Measurements from ENCODE around the gene KRT72. TPM values are rescaled to one million over a fixed set of nuclear protein-coding genes. Genes with fewer than 3 reads are reported as not detected.

Gene KRT72
- total and polyA plus RNA-seq, 2 experiments from 2014 or later: not detected

DNA sequence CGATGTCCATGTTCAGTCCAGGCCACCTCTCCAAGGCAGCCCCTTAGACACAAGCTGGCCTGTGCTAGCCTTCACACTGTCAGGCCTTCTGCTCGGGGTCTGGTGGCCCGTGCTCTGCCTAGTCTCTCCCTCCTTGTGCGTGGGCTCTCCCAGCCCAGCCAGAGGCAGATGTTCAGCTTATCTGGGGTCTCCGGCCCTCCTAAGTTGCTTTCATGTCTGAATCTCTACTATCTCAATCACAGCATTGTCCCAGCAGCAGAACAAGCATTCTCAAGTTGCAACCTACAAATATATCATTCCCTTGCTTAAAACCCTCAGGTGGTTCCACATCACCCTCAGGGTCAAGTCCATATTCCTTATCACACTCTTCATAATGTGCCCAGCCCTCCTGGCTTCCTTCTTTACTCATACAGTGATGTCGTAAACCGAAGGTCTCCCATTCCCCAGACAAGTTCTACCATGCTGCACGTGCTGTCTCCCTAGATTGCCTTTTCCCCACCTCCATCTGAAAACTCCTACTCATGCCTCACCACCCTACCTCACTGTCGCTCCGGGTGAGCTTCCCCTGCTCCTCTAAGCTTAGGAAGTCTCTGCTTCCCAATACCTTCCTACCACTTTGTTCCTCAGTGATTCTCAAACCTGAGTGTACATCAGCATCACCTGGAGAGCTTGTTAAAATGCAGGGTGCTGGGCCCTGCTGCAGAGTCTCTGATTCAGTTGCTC is 15.6 kb upstream of the KRT72 start:
- H3K27me3 ChIP-seq (ENCODE audit: insufficient read depth): no peaks in the 10 kb centered on the region
- H3K9me3 Mint-ChIP-seq: no peaks in the 10 kb centered on the region
- no peak overlapping the region for H3K4me3 Mint-ChIP-seq
- no peak overlapping the region for H3K4me2 ChIP-seq
- TF ChIP-seq NANOG (IDR thresholded peaks at IDR 0.05; ENCODE audit: borderline replicate concordance) (no peak), STAT1 (IDR thresholded peaks at IDR 0.05; ENCODE audit: unreplicated experiment) (no peak), CREB1 (CRISPR knock-in tag; IDR thresholded peaks at IDR 0.05; ENCODE audit: low read depth) (no peak), ZNF331 (CRISPR knock-in tag; IDR thresholded peaks at IDR 0.05; ENCODE audit: low read depth) (no peak), EZH2phosphoT487 (IDR thresholded peaks at IDR 0.05; ENCODE audit: unreplicated experiment) (no peak)
- TF ChIP-seq, protein P1, sequence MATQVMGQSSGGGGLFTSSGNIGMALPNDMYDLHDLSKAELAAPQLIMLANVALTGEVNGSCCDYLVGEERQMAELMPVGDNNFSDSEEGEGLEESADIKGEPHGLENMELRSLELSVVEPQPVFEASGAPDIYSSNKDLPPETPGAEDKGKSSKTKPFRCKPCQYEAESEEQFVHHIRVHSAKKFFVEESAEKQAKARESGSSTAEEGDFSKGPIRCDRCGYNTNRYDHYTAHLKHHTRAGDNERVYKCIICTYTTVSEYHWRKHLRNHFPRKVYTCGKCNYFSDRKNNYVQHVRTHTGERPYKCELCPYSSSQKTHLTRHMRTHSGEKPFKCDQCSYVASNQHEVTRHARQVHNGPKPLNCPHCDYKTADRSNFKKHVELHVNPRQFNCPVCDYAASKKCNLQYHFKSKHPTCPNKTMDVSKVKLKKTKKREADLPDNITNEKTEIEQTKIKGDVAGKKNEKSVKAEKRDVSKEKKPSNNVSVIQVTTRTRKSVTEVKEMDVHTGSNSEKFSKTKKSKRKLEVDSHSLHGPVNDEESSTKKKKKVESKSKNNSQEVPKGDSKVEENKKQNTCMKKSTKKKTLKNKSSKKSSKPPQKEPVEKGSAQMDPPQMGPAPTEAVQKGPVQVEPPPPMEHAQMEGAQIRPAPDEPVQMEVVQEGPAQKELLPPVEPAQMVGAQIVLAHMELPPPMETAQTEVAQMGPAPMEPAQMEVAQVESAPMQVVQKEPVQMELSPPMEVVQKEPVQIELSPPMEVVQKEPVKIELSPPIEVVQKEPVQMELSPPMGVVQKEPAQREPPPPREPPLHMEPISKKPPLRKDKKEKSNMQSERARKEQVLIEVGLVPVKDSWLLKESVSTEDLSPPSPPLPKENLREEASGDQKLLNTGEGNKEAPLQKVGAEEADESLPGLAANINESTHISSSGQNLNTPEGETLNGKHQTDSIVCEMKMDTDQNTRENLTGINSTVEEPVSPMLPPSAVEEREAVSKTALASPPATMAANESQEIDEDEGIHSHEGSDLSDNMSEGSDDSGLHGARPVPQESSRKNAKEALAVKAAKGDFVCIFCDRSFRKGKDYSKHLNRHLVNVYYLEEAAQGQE (IDR thresholded peaks at IDR 0.05; ENCODE audit: unreplicated experiment): no peak
- TF ChIP-seq, protein P2, sequence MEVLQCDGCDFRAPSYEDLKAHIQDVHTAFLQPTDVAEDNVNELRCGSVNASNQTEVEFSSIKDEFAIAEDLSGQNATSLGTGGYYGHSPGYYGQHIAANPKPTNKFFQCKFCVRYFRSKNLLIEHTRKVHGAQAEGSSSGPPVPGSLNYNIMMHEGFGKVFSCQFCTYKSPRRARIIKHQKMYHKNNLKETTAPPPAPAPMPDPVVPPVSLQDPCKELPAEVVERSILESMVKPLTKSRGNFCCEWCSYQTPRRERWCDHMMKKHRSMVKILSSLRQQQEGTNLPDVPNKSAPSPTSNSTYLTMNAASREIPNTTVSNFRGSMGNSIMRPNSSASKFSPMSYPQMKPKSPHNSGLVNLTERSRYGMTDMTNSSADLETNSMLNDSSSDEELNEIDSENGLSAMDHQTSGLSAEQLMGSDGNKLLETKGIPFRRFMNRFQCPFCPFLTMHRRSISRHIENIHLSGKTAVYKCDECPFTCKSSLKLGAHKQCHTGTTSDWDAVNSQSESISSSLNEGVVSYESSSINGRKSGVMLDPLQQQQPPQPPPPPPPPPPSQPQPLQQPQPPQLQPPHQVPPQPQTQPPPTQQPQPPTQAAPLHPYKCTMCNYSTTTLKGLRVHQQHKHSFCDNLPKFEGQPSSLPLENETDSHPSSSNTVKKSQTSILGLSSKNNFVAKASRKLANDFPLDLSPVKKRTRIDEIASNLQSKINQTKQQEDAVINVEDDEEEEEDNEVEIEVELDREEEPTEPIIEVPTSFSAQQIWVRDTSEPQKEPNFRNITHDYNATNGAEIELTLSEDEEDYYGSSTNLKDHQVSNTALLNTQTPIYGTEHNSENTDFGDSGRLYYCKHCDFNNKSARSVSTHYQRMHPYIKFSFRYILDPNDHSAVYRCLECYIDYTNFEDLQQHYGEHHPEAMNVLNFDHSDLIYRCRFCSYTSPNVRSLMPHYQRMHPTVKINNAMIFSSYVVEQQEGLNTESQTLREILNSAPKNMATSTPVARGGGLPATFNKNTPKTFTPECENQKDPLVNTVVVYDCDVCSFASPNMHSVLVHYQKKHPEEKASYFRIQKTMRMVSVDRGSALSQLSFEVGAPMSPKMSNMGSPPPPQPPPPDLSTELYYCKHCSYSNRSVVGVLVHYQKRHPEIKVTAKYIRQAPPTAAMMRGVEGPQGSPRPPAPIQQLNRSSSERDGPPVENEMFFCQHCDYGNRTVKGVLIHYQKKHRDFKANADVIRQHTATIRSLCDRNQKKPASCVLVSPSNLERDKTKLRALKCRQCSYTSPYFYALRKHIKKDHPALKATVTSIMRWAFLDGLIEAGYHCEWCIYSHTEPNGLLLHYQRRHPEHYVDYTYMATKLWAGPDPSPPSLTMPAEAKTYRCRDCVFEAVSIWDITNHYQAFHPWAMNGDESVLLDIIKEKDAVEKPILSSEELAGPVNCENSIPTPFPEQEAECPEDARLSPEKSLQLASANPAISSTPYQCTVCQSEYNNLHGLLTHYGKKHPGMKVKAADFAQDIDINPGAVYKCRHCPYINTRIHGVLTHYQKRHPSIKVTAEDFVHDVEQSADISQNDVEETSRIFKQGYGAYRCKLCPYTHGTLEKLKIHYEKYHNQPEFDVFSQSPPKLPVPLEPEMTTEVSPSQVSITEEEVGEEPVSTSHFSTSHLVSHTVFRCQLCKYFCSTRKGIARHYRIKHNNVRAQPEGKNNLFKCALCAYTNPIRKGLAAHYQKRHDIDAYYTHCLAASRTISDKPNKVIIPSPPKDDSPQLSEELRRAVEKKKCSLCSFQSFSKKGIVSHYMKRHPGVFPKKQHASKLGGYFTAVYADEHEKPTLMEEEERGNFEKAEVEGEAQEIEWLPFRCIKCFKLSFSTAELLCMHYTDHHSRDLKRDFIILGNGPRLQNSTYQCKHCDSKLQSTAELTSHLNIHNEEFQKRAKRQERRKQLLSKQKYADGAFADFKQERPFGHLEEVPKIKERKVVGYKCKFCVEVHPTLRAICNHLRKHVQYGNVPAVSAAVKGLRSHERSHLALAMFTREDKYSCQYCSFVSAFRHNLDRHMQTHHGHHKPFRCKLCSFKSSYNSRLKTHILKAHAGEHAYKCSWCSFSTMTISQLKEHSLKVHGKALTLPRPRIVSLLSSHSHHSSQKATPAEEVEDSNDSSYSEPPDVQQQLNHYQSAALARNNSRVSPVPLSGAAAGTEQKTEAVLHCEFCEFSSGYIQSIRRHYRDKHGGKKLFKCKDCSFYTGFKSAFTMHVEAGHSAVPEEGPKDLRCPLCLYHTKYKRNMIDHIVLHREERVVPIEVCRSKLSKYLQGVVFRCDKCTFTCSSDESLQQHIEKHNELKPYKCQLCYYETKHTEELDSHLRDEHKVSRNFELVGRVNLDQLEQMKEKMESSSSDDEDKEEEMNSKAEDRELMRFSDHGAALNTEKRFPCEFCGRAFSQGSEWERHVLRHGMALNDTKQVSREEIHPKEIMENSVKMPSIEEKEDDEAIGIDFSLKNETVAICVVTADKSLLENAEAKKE (CRISPR knock-in tag; IDR thresholded peaks at IDR 0.05): no peak
- TF ChIP-seq, protein P3, sequence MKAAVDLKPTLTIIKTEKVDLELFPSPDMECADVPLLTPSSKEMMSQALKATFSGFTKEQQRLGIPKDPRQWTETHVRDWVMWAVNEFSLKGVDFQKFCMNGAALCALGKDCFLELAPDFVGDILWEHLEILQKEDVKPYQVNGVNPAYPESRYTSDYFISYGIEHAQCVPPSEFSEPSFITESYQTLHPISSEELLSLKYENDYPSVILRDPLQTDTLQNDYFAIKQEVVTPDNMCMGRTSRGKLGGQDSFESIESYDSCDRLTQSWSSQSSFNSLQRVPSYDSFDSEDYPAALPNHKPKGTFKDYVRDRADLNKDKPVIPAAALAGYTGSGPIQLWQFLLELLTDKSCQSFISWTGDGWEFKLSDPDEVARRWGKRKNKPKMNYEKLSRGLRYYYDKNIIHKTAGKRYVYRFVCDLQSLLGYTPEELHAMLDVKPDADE (IDR thresholded peaks at IDR 0.05): no peak
- TF ChIP-seq, protein P4, sequence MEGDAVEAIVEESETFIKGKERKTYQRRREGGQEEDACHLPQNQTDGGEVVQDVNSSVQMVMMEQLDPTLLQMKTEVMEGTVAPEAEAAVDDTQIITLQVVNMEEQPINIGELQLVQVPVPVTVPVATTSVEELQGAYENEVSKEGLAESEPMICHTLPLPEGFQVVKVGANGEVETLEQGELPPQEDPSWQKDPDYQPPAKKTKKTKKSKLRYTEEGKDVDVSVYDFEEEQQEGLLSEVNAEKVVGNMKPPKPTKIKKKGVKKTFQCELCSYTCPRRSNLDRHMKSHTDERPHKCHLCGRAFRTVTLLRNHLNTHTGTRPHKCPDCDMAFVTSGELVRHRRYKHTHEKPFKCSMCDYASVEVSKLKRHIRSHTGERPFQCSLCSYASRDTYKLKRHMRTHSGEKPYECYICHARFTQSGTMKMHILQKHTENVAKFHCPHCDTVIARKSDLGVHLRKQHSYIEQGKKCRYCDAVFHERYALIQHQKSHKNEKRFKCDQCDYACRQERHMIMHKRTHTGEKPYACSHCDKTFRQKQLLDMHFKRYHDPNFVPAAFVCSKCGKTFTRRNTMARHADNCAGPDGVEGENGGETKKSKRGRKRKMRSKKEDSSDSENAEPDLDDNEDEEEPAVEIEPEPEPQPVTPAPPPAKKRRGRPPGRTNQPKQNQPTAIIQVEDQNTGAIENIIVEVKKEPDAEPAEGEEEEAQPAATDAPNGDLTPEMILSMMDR (conservative IDR thresholded peaks at IDR 0.05; ENCODE audit: low read depth in 2 of 2): no peak
- no peaks in the 10 kb centered on the region for H3K36me3 Mint-ChIP-seq (ENCODE audit: low read depth)
- no peaks in the 10 kb centered on the region for H4K20me1 ChIP-seq (replicated peaks; ENCODE audit: insufficient read depth)
- no peaks in the 10 kb centered on the region for H3K9me2 ChIP-seq (ENCODE audit: insufficient read depth)
- H3K4me3 ChIP-seq: no peak overlapping the region
- no peaks in the 10 kb centered on the region for H3K36me3 ChIP-seq (ENCODE audit: insufficient read depth)
- no peaks in the 10 kb centered on the region for H3K79me2 ChIP-seq (replicated peaks; ENCODE audit: insufficient read depth)
- no peaks in the 10 kb centered on the region for H3F3A ChIP-seq (replicated peaks; ENCODE audit: low read depth)
- H3K27ac ChIP-seq (ENCODE audit: low read depth): no peak overlapping the region
- H3K4me1 ChIP-seq (ENCODE audit: insufficient read depth): no peaks in the 10 kb centered on the region
- no peak overlapping the region for H2AFZ ChIP-seq
- DNase-seq (ENCODE audit: low spot score) (no peak), ATAC-seq (no peak)
- H3K4me1 Mint-ChIP-seq: no peaks in the 10 kb centered on the region
- peaks cover 5% of the 10 kb centered on the region for H3K27me3 Mint-ChIP-seq (ENCODE audit: insufficient read depth, low read depth, poor library complexity)
- no peak overlapping the region; the same call in 1 of the 2 replicates for H3K27ac Mint-ChIP-seq

All from GM23338 (cell line).